ENCODE measurements around the gene TTLL11. TPM values are rescaled to one million over a fixed set of nuclear protein-coding genes. Genes with fewer than 3 reads are reported as not detected.

TTLL11 gene
- total and polyA plus RNA-seq, 2 experiments from 2014 or later = 0.57 to 1.4 TPM

DNA sequence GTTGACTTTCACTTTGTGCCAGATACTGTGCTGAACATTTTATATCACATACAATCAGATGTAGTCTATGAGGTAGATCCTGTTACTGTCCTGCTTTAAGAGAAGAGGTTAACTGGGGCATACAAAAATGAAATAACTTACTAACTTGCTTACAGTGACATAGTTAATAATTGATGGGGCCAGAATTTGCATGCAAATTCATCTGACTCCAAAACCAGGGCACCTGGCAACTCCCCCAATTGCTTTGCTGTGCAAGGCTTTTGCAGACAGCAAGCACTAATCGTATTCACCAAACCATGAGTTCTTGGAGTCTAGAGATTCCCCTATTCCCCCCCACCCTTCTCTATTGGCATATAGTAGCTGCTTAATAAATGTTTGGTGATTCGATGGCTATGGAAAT, 155.9 kb downstream of the TTLL11 start (continued):
- no peak for TF ChIP-seq CREB1 (CRISPR knock-in tag; IDR thresholded peaks at IDR 0.05; ENCODE audit: low read depth)
- TF ChIP-seq, protein P1, sequence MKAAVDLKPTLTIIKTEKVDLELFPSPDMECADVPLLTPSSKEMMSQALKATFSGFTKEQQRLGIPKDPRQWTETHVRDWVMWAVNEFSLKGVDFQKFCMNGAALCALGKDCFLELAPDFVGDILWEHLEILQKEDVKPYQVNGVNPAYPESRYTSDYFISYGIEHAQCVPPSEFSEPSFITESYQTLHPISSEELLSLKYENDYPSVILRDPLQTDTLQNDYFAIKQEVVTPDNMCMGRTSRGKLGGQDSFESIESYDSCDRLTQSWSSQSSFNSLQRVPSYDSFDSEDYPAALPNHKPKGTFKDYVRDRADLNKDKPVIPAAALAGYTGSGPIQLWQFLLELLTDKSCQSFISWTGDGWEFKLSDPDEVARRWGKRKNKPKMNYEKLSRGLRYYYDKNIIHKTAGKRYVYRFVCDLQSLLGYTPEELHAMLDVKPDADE (IDR thresholded peaks at IDR 0.05) = no peak
- no peak for TF ChIP-seq EZH2 (IDR thresholded peaks at IDR 0.05; ENCODE audit: low read depth, unreplicated experiment)
- TF ChIP-seq, protein P2, sequence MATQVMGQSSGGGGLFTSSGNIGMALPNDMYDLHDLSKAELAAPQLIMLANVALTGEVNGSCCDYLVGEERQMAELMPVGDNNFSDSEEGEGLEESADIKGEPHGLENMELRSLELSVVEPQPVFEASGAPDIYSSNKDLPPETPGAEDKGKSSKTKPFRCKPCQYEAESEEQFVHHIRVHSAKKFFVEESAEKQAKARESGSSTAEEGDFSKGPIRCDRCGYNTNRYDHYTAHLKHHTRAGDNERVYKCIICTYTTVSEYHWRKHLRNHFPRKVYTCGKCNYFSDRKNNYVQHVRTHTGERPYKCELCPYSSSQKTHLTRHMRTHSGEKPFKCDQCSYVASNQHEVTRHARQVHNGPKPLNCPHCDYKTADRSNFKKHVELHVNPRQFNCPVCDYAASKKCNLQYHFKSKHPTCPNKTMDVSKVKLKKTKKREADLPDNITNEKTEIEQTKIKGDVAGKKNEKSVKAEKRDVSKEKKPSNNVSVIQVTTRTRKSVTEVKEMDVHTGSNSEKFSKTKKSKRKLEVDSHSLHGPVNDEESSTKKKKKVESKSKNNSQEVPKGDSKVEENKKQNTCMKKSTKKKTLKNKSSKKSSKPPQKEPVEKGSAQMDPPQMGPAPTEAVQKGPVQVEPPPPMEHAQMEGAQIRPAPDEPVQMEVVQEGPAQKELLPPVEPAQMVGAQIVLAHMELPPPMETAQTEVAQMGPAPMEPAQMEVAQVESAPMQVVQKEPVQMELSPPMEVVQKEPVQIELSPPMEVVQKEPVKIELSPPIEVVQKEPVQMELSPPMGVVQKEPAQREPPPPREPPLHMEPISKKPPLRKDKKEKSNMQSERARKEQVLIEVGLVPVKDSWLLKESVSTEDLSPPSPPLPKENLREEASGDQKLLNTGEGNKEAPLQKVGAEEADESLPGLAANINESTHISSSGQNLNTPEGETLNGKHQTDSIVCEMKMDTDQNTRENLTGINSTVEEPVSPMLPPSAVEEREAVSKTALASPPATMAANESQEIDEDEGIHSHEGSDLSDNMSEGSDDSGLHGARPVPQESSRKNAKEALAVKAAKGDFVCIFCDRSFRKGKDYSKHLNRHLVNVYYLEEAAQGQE (IDR thresholded peaks at IDR 0.05; ENCODE audit: unreplicated experiment) = no peak
- TF ChIP-seq NANOG (IDR thresholded peaks at IDR 0.05; ENCODE audit: borderline replicate concordance) = no peak
- TF ChIP-seq POLR2AphosphoS5 (IDR thresholded peaks at IDR 0.05; ENCODE audit: low read depth) = no peak
- TF ChIP-seq ZNF114 (CRISPR knock-in tag; IDR thresholded peaks at IDR 0.05) = no peak
- TF ChIP-seq STAT1 (IDR thresholded peaks at IDR 0.05; ENCODE audit: unreplicated experiment) = no peak
- TF ChIP-seq EZH2phosphoT487 (IDR thresholded peaks at IDR 0.05; ENCODE audit: unreplicated experiment) = no peak
- TF ChIP-seq ZNF331 (CRISPR knock-in tag; IDR thresholded peaks at IDR 0.05; ENCODE audit: low read depth) = no peak

DNA sequence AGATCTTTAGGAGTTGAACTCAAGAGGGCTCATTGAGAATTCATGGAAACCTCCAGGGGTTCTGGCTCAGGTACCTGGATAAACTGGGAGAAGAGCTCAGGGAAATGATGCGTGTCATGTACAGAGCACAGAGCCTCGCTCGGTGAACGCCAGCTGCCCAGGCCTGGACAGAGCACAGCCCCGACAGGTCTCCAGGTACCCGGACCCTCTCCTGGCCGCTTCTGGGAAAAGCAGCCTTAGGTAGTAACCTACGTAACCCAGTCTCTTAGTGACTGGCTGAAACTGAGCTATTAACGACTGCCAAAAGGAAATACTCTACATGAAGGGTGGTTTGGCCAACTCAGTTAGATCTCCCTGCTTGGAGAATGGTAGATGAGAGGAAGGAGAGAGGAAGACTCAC, 157.4 kb downstream of the TTLL11 start:
- H3K27me3 Mint-ChIP-seq (ENCODE audit: insufficient read depth, low read depth, poor library complexity) = no peaks in the 10 kb centered on the region
- H3K36me3 Mint-ChIP-seq (ENCODE audit: low read depth) = no peaks in the 10 kb centered on the region
- TF ChIP-seq, protein P1 (IDR thresholded peaks at IDR 0.05) = no peak
- TF ChIP-seq, protein P3, sequence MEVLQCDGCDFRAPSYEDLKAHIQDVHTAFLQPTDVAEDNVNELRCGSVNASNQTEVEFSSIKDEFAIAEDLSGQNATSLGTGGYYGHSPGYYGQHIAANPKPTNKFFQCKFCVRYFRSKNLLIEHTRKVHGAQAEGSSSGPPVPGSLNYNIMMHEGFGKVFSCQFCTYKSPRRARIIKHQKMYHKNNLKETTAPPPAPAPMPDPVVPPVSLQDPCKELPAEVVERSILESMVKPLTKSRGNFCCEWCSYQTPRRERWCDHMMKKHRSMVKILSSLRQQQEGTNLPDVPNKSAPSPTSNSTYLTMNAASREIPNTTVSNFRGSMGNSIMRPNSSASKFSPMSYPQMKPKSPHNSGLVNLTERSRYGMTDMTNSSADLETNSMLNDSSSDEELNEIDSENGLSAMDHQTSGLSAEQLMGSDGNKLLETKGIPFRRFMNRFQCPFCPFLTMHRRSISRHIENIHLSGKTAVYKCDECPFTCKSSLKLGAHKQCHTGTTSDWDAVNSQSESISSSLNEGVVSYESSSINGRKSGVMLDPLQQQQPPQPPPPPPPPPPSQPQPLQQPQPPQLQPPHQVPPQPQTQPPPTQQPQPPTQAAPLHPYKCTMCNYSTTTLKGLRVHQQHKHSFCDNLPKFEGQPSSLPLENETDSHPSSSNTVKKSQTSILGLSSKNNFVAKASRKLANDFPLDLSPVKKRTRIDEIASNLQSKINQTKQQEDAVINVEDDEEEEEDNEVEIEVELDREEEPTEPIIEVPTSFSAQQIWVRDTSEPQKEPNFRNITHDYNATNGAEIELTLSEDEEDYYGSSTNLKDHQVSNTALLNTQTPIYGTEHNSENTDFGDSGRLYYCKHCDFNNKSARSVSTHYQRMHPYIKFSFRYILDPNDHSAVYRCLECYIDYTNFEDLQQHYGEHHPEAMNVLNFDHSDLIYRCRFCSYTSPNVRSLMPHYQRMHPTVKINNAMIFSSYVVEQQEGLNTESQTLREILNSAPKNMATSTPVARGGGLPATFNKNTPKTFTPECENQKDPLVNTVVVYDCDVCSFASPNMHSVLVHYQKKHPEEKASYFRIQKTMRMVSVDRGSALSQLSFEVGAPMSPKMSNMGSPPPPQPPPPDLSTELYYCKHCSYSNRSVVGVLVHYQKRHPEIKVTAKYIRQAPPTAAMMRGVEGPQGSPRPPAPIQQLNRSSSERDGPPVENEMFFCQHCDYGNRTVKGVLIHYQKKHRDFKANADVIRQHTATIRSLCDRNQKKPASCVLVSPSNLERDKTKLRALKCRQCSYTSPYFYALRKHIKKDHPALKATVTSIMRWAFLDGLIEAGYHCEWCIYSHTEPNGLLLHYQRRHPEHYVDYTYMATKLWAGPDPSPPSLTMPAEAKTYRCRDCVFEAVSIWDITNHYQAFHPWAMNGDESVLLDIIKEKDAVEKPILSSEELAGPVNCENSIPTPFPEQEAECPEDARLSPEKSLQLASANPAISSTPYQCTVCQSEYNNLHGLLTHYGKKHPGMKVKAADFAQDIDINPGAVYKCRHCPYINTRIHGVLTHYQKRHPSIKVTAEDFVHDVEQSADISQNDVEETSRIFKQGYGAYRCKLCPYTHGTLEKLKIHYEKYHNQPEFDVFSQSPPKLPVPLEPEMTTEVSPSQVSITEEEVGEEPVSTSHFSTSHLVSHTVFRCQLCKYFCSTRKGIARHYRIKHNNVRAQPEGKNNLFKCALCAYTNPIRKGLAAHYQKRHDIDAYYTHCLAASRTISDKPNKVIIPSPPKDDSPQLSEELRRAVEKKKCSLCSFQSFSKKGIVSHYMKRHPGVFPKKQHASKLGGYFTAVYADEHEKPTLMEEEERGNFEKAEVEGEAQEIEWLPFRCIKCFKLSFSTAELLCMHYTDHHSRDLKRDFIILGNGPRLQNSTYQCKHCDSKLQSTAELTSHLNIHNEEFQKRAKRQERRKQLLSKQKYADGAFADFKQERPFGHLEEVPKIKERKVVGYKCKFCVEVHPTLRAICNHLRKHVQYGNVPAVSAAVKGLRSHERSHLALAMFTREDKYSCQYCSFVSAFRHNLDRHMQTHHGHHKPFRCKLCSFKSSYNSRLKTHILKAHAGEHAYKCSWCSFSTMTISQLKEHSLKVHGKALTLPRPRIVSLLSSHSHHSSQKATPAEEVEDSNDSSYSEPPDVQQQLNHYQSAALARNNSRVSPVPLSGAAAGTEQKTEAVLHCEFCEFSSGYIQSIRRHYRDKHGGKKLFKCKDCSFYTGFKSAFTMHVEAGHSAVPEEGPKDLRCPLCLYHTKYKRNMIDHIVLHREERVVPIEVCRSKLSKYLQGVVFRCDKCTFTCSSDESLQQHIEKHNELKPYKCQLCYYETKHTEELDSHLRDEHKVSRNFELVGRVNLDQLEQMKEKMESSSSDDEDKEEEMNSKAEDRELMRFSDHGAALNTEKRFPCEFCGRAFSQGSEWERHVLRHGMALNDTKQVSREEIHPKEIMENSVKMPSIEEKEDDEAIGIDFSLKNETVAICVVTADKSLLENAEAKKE (CRISPR knock-in tag; IDR thresholded peaks at IDR 0.05) = no peak
- no peak for TF ChIP-seq JUNB (IDR thresholded peaks at IDR 0.05; ENCODE audit: unreplicated experiment)

More for the DNA sequence above, 157.4 kb downstream of the TTLL11 start:
- Histone ChIP-seq H3K27me3 (ENCODE audit: insufficient read depth) (no peaks in the 10 kb centered on the region), H3K27ac (ENCODE audit: low read depth) (no peak overlapping the region), H3K79me2 (replicated peaks; ENCODE audit: insufficient read depth) (no peaks in the 10 kb centered on the region), H3F3A (replicated peaks; ENCODE audit: low read depth) (no peaks in the 10 kb centered on the region), H3K4me1 (ENCODE audit: insufficient read depth) (no peaks in the 10 kb centered on the region; the same call in 1 of the 2 replicates), H3K4me2 (no peak overlapping the region), H4K20me1 (replicated peaks; ENCODE audit: insufficient read depth) (no peaks in the 10 kb centered on the region), H3K4me3 (no peak overlapping the region), H2AFZ (no peak overlapping the region), H3K9me2 (ENCODE audit: insufficient read depth) (no peaks in the 10 kb centered on the region), H3K36me3 (ENCODE audit: insufficient read depth) (no peaks in the 10 kb centered on the region)
- ATAC-seq = peak; percentile 95
- Mint-ChIP-seq H3K9me3 (no peaks in the 10 kb centered on the region), H3K4me1 (peaks cover 26% of the 10 kb centered on the region), H3K27ac (no peak overlapping the region), H3K4me3 (no peak overlapping the region)
- peak; percentile 78 for DNase-seq (ENCODE audit: low spot score)
